ENCODE measurements around the gene SUDS3.
"Not testable (repeated sequence)": the region's sequence is repeated elsewhere in the genome, so short reads cannot be mapped to it uniquely, and the experiment has no call there.

Gene SUDS3

GRCh38 chr12:118397708-118398440, 21.5 kb downstream of the SUDS3 start:
- ChIA-PET POLR2A (no interaction called here), CTCF (interaction anchor here (2.5 kb wide), 1 partner anchor 21 kb away, joined by 24 read pairs; the partner anchor contains the start of gene SUDS3)
- H3K4me3 ChIP-seq (ENCODE audit: low read depth, low read length): no peak overlapping the region
- no peak for DNase-seq (ENCODE audit: low read depth, low spot score)
- TF ChIP-seq CTCF (IDR thresholded peaks at IDR 0.05; ENCODE audit: insufficient read depth, low read length, missing control alignments): no peak

GRCh38 chr12:118398524-118398923, 22.2 kb downstream of the SUDS3 start:
- H3K4me3 ChIP-seq (ENCODE audit: low read depth, low read length): no peak overlapping the region
- POLR2A ChIA-PET: no interaction called here
- no peak for TF ChIP-seq CTCF (IDR thresholded peaks at IDR 0.05; ENCODE audit: insufficient read depth, low read length, missing control alignments)
- CTCF ChIA-PET: interaction anchor here (1.9 kb wide), 1 partner anchor 21 kb away, joined by 5 read pairs; no protein-coding TSS in a partner anchor
- no peak for DNase-seq (ENCODE audit: low read depth, low spot score)

GRCh38 chr12:118398940-118399339, 22.6 kb downstream of the SUDS3 start:
- H3K4me3 ChIP-seq (ENCODE audit: low read depth, low read length): no peak overlapping the region
- no peak for DNase-seq (ENCODE audit: low read depth, low spot score)
- ChIA-PET POLR2A (no interaction called here), CTCF (interaction anchor here (1.8 to 1.9 kb wide), 2 partner anchors 9 to 21 kb away, joined by 5 to 9 read pairs; no protein-coding TSS in a partner anchor)
- no peak for TF ChIP-seq CTCF (IDR thresholded peaks at IDR 0.05; ENCODE audit: insufficient read depth, low read length, missing control alignments)

- ChIA-PET CTCF (interaction anchor here (1.3 to 1.8 kb wide), 3 partner anchors 11 to 1143 kb away, joined by 3 to 10 read pairs (median 9); partner anchors contain the start of gene SUDS3), POLR2A (no interaction called here)
- H3K4me3 ChIP-seq (ENCODE audit: low read depth, low read length): no peak overlapping the region
- TF ChIP-seq CTCF (IDR thresholded peaks at IDR 0.05; ENCODE audit: insufficient read depth, low read length, missing control alignments): no peak
- peak; percentile 76 for DNase-seq (ENCODE audit: low read depth, low spot score)
Measured at GRCh38 chr12:118402251-118402650, 25.9 kb downstream of the SUDS3 start.

GRCh38 chr12:118404876-118405521, 28.6 kb downstream of the SUDS3 start:
- CTCF ChIA-PET: interaction anchor here (0.7 to 5.4 kb wide), 16 partner anchors 9 to 1140 kb away, joined by 3 to 53 read pairs (median 4); partner anchors contain the start of gene SUDS3
- TF ChIP-seq CTCF (IDR thresholded peaks at IDR 0.05; ENCODE audit: insufficient read depth, low read length, missing control alignments): peak; percentile 58
- DNase-seq (ENCODE audit: low read depth, low spot score): peak; percentile 23
- POLR2A ChIA-PET: no interaction called here
- no peak overlapping the region for H3K4me3 ChIP-seq (ENCODE audit: low read depth, low read length)

GRCh38 chr12:118408241-118408640, 31.9 kb downstream of the SUDS3 start:
- CTCF ChIA-PET: interaction anchor here (1.0 to 5.4 kb wide), 2 partner anchors 17 to 1137 kb away, joined by 3 to 53 read pairs; no protein-coding TSS in a partner anchor
- DNase-seq (ENCODE audit: low read depth, low spot score); H3K4me3 ChIP-seq (ENCODE audit: low read depth, low read length); POLR2A ChIA-PET: not testable (repeated sequence)

All from AG04449 (cell line).